Osteocyte (in vitro differentiated cells): ENCODE results near the gene TSSK2. TPM values are rescaled to one million over a fixed set of nuclear protein-coding genes. Genes with fewer than 3 reads are reported as not detected.

Experiments
- DNase-seq: peaks from one replicate; pipeline ENCODE4 v3.0.0; 2021; ENCODE audit warnings: mixed read lengths; ENCODE audit not compliant: unreplicated experiment; ENCODE audit errors: extremely low spot score
- H3K27ac Mint-ChIP-seq: one replicate; pipeline ENCODE4 v1.8.0; 2021; ENCODE audit warnings: mild to moderate bottlenecking, mixed read lengths; ENCODE audit not compliant: unreplicated experiment
- H3K27me3 Mint-ChIP-seq: one replicate; pipeline ENCODE4 v1.8.0; 2021; ENCODE audit warnings: mixed read lengths; ENCODE audit not compliant: unreplicated experiment
- H3K36me3 Mint-ChIP-seq: one replicate; pipeline ENCODE4 v1.8.0; 2021; ENCODE audit warnings: mixed read lengths; ENCODE audit not compliant: unreplicated experiment
- H3K4me1 Mint-ChIP-seq: one replicate; pipeline ENCODE4 v1.8.0; 2021; ENCODE audit warnings: mixed read lengths; ENCODE audit not compliant: unreplicated experiment
- H3K4me3 Mint-ChIP-seq: one replicate; pipeline ENCODE4 v1.8.0; 2021; ENCODE audit warnings: mild to moderate bottlenecking, moderate library complexity, mixed read lengths; ENCODE audit not compliant: unreplicated experiment
- H3K9me3 Mint-ChIP-seq: one replicate; pipeline ENCODE4 v1.8.0; 2021; ENCODE audit warnings: mixed read lengths; ENCODE audit not compliant: unreplicated experiment
- CTCF ChIP-seq: fragments of 200-600 bp; sonication (generic); IDR thresholded peaks from 2 replicates; pipeline ENCODE4 v1.5.0; 2021; ENCODE audit warnings: antibody characterized with exemption, mild to moderate bottlenecking, moderate library complexity
- total RNA-seq: library from RNA; stranded (reverse); gene quantifications from 2 replicates; pipeline ENCODE4 v1.2.1, GENCODE V29; 2021

The TSSK2 gene
- total RNA-seq, 1 donor from 2014 or later: not detected

GRCh38 chr22:19106886-19107729, 24.0 kb upstream of the TSSK2 start:
- DNase-seq: no peak
- TF ChIP-seq CTCF: no peak
- peaks cover 36% of the 10 kb centered on the region for H3K4me1 Mint-ChIP-seq

GRCh38 chr22:19107730-19108074, 23.4 kb upstream of the TSSK2 start:
- H3K36me3 Mint-ChIP-seq: no peaks in the 10 kb centered on the region
- no peak for TF ChIP-seq CTCF
- no peak overlapping the region for H3K4me3 Mint-ChIP-seq
- DNase-seq: no peak
- peaks cover 36% of the 10 kb centered on the region for H3K4me1 Mint-ChIP-seq
- no peaks in the 10 kb centered on the region for H3K27me3 Mint-ChIP-seq
- H3K9me3 Mint-ChIP-seq: no peaks in the 10 kb centered on the region
- H3K27ac Mint-ChIP-seq: no peak overlapping the region

More at GRCh38 chr22:19106886-19107729, 24.0 kb upstream of the TSSK2 start:
- Mint-ChIP-seq H3K27ac (no peak overlapping the region), H3K36me3 (no peaks in the 10 kb centered on the region), H3K9me3 (no peaks in the 10 kb centered on the region), H3K4me3 (no peak overlapping the region), H3K27me3 (no peaks in the 10 kb centered on the region)

- Mint-ChIP-seq H3K4me3 (no peak overlapping the region), H3K27ac (no peak overlapping the region), H3K4me1 (peaks cover 33% of the 10 kb centered on the region), H3K36me3 (no peaks in the 10 kb centered on the region), H3K27me3 (no peaks in the 10 kb centered on the region), H3K9me3 (no peaks in the 10 kb centered on the region)
- TF ChIP-seq CTCF: no peak
- DNase-seq: no peak
Measured at GRCh38 chr22:19108807-19109197, 22.3 kb upstream of the TSSK2 start.

GRCh38 chr22:19109198-19110063, 21.7 kb upstream of the TSSK2 start:
- H3K4me1 Mint-ChIP-seq: peaks cover 26% of the 10 kb centered on the region
- H3K36me3 Mint-ChIP-seq: no peaks in the 10 kb centered on the region
- no peaks in the 10 kb centered on the region for H3K27me3 Mint-ChIP-seq
- H3K9me3 Mint-ChIP-seq: no peaks in the 10 kb centered on the region
- no peak for TF ChIP-seq CTCF
- no peak overlapping the region for H3K4me3 Mint-ChIP-seq
- H3K27ac Mint-ChIP-seq: peak overlapping the region; percentile 46
- no peak for DNase-seq

DNA sequence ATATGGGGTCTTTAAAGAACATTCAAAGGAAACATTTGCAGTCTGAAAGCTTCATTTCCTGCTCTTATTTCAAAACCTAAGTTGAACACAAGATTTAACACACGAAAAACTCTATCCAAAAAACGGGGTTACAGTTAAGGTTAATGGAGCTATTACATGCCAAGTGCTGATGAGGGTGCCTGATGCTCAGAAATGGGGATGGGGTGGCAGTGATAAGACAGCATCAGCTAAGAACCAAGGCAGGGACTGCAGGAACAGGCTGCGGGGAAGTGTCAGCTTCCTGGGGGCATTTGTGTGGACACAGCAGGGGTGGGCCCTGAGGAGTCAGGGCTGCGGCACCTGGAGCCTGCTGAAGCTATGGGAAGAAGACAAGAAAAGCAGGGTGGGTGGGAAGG, 21.0 kb upstream of the TSSK2 start:
- no peak for DNase-seq
- Mint-ChIP-seq H3K9me3 (no peaks in the 10 kb centered on the region), H3K27me3 (no peaks in the 10 kb centered on the region), H3K36me3 (no peaks in the 10 kb centered on the region), H3K4me1 (peaks cover 24% of the 10 kb centered on the region), H3K4me3 (no peak overlapping the region), H3K27ac (peak overlapping the region; percentile 46)
- no peak for TF ChIP-seq CTCF
